IMR-90 (cell line): ENCODE data around the gene PTPRN2. TPM values are rescaled to one million over a fixed set of nuclear protein-coding genes. Genes with fewer than 3 reads are reported as not detected.

Source experiments
- ATAC-seq: fragments of 200-7000 bp; cut with Tn5 transposase; 2 replicates; pipeline ENCODE4 v1.9.1; 2020; ENCODE audit warnings: low read depth, mild to moderate bottlenecking, moderate library complexity
- BruUV-seq: library from RNA; stranded (reverse); fragments of 400-500 nt; replicated peaks from 2 replicates; lab custom pipeline; 2021; lab: Mats Ljungman, UMichigan
- CTCF ChIA-PET: fragments of 300-600 bp; formaldehyde crosslinking; extraction: SDS; loops from one replicate; lab custom pipeline; 2021; ENCODE audit warnings: antibody characterized with exemption; lab: Yijun Ruan, JAX
- POLR2A ChIA-PET: fragments of 300-600 bp; sonication (Branson Sonifier 250); formaldehyde crosslinking; loops from one replicate; lab custom pipeline; 2022; ENCODE audit warnings: antibody characterized with exemption; ENCODE audit not compliant: unreplicated experiment; lab: Charles Lee
- DNase-seq: peaks from one replicate; pipeline ENCODE4 v3.0.0; 2013
- H2AFZ ChIP-seq: replicated peaks from 2 replicates; pipeline ENCODE3; 2013; ENCODE audit warnings: low read length, mild to moderate bottlenecking; ENCODE audit not compliant: poor library complexity
- H2AK5ac ChIP-seq: 2 replicates; pipeline ENCODE4 v1.6.1; 2013; ENCODE audit warnings: low read depth, low read length, inconsistent platforms
- H2AK9ac ChIP-seq: replicated peaks from 2 replicates; pipeline ENCODE3; 2013; ENCODE audit warnings: mild to moderate bottlenecking, low read depth, low read length, moderate library complexity; ENCODE audit not compliant: poor library complexity
- H2BK120ac ChIP-seq: 2 replicates; pipeline ENCODE4 v1.6.1; 2013; ENCODE audit warnings: low read depth, low read length, inconsistent platforms
- H2BK15ac ChIP-seq: 3 replicates; pipeline ENCODE4 v1.6.1; 2013; ENCODE audit warnings: low read depth, low read length, inconsistent platforms
- H2BK20ac ChIP-seq: 2 replicates; pipeline ENCODE4 v1.6.1; 2013; ENCODE audit warnings: low read depth, mild to moderate bottlenecking, inconsistent platforms, low read length, moderate library complexity
- H2BK5ac ChIP-seq: 2 replicates; pipeline ENCODE4 v1.6.1; 2013; ENCODE audit warnings: mild to moderate bottlenecking, low read depth, low read length, inconsistent platforms; ENCODE audit not compliant: poor library complexity, severe bottlenecking
- H3K14ac ChIP-seq: replicated peaks from 2 replicates; pipeline ENCODE4 v1.6.1; 2013; ENCODE audit warnings: low read depth, low read length, inconsistent platforms
- H3K18ac ChIP-seq: 2 replicates; pipeline ENCODE4 v1.6.1; 2013; ENCODE audit warnings: low read depth, low read length, control low read depth
- H3K23ac ChIP-seq: 2 replicates; pipeline ENCODE4 v1.6.1; 2013; ENCODE audit warnings: low read depth, low read length, inconsistent platforms
- H3K27ac ChIP-seq: 2 replicates; pipeline ENCODE4 v1.5.1; 2013; ENCODE audit warnings: mild to moderate bottlenecking, control low read depth, low read length; ENCODE audit not compliant: insufficient read depth
- H3K27me3 ChIP-seq: 2 replicates; pipeline ENCODE4 v1.6.1; 2013; ENCODE audit warnings: low read length; ENCODE audit not compliant: control insufficient read depth, insufficient read depth
- H3K36me3 ChIP-seq: 2 replicates; pipeline ENCODE4 v1.6.1; 2013; ENCODE audit warnings: low read length, mixed read lengths; ENCODE audit not compliant: control insufficient read depth, insufficient read depth
- H3K4ac ChIP-seq: 2 replicates; pipeline ENCODE4 v1.6.1; 2013; ENCODE audit warnings: low read depth, low read length, inconsistent platforms
- H3K4me1 ChIP-seq: 2 replicates; pipeline ENCODE4 v1.6.1; 2013; ENCODE audit warnings: low read length, mixed read lengths; ENCODE audit not compliant: control insufficient read depth, insufficient read depth
- H3K4me2 ChIP-seq: 2 replicates; pipeline ENCODE4 v1.6.1; 2013; ENCODE audit warnings: low read depth, mild to moderate bottlenecking, control low read depth, low read length, moderate library complexity
- H3K4me3 ChIP-seq: 2 replicates; pipeline ENCODE4 v1.5.1; 2013; ENCODE audit warnings: low read depth, mild to moderate bottlenecking, control low read depth, low read length, moderate library complexity; ENCODE audit not compliant: insufficient read depth
- H3K56ac ChIP-seq: 2 replicates; pipeline ENCODE4 v1.6.1; 2013; ENCODE audit warnings: low read length, inconsistent platforms; ENCODE audit not compliant: insufficient read depth; ENCODE audit errors: extremely low read depth
- H3K79me1 ChIP-seq, 2 experiments: 2 replicates each; pipeline ENCODE4 v1.6.1; 2013; ENCODE audit warnings: low read length in 2 of 2, inconsistent platforms in 1 of 2, low read depth in 1 of 2
- H3K9ac ChIP-seq: 2 replicates; pipeline ENCODE4 v1.6.1; 2013; ENCODE audit warnings: low read depth, low read length, control low read depth
- H3K9me1 ChIP-seq: 2 replicates; pipeline ENCODE4 v1.6.1; 2013; ENCODE audit warnings: low read length, inconsistent platforms; ENCODE audit not compliant: insufficient read depth
- H3K9me3 ChIP-seq: 2 replicates; pipeline ENCODE4 v1.6.1; 2013; ENCODE audit warnings: low read length; ENCODE audit not compliant: control insufficient read depth, insufficient read depth
- H4K20me1 ChIP-seq: 2 replicates; pipeline ENCODE4 v1.6.1; 2013; ENCODE audit warnings: low read length, inconsistent platforms; ENCODE audit not compliant: insufficient read depth
- H4K5ac ChIP-seq: 2 replicates; pipeline ENCODE4 v1.6.1; 2013; ENCODE audit warnings: mild to moderate bottlenecking, low read depth, low read length, control low read depth
- H4K8ac ChIP-seq, 2 experiments: 2 replicates each; pipeline ENCODE4 v1.6.1; 2013; ENCODE audit warnings: low read depth in 2 of 2, low read length in 2 of 2, control low read depth in 1 of 2, inconsistent platforms in 1 of 2
- H4K91ac ChIP-seq: 2 replicates; pipeline ENCODE4 v1.6.1; 2013; ENCODE audit warnings: low read depth, low read length, inconsistent platforms; ENCODE audit not compliant: insufficient read depth
- CHD1 ChIP-seq: IDR thresholded peaks from 2 replicates; pipeline ENCODE4 v1.6.1; 2012; ENCODE audit warnings: low read depth, low read length, improper control_type of control experiment
- CTCF ChIP-seq: conservative IDR thresholded peaks from 2 replicates; pipeline ENCODE4 v1.5.1; 2012; ENCODE audit warnings: mild to moderate bottlenecking, low read depth, low read length, improper control_type of control experiment
- MAFK ChIP-seq: IDR thresholded peaks from 2 replicates; pipeline ENCODE4 v1.6.1; 2012; ENCODE audit warnings: low read depth, low read length, improper control_type of control experiment
- MAZ ChIP-seq: IDR thresholded peaks from 2 replicates; pipeline ENCODE4 v1.6.1; 2012; ENCODE audit warnings: low read depth, mild to moderate bottlenecking, low read length, improper control_type of control experiment, moderate library complexity, borderline replicate concordance
- MXI1 ChIP-seq: IDR thresholded peaks from 2 replicates; pipeline ENCODE4 v1.6.1; 2012; ENCODE audit warnings: low read depth, mild to moderate bottlenecking, low read length, moderate library complexity, borderline replicate concordance
- NFE2L2 ChIP-seq: fragments of 150-350 bp; IDR thresholded peaks from 2 replicates; pipeline ENCODE4 v1.6.1; 2016; ENCODE audit warnings: low read depth, mild to moderate bottlenecking, low read length
- POLR2A ChIP-seq: IDR thresholded peaks from 2 replicates; pipeline ENCODE4 v1.6.1; 2012; ENCODE audit warnings: mild to moderate bottlenecking, low read depth, low read length
- RAD21 ChIP-seq: IDR thresholded peaks from 2 replicates; pipeline ENCODE4 v1.6.1; 2012; ENCODE audit warnings: low read length, improper control_type of control experiment
- RCOR1 ChIP-seq: IDR thresholded peaks from 2 replicates; pipeline ENCODE4 v1.6.1; 2012; ENCODE audit warnings: mild to moderate bottlenecking, low read length, improper control_type of control experiment; ENCODE audit not compliant: insufficient replicate concordance
- RFX5 ChIP-seq: IDR thresholded peaks from 2 replicates; pipeline ENCODE4 v1.8.0; 2012; ENCODE audit warnings: low read depth, mild to moderate bottlenecking, low read length, moderate library complexity
- WGBS, 2 experiments: methylation state at CpG; one replicate each; pipeline versions ENCODE4 v1.1.5 to v1.1.7; 2013; ENCODE audit warnings: missing lambda C conversion rate in 2 of 2; ENCODE audit not compliant: insufficient read length in 1 of 2; ENCODE audit errors: extremely low coverage in 2 of 2; 5-methylcytosine and 5-hydroxymethylcytosine counted together
- dilution Hi-C: fragments of 300-500 bp; cut with HindIII; formaldehyde crosslinking; loops from one replicate; pipeline ENCODE4 v1.14.3; 2018; ENCODE audit warnings: low sequenced_read_pairs; ENCODE audit not compliant: unreplicated experiment
- in situ Hi-C: fragments of 300-500 bp; cut with MboI; formaldehyde crosslinking; loops from 3 replicates; pipeline ENCODE4 v1.14.3; 2019; ENCODE audit warnings: low sequenced_read_pairs, inconsistent platforms, mixed read lengths
- intact Hi-C: fragments of 100-400 bp; cut with micrococcal nuclease; formaldehyde crosslinking; loops from 2 replicates; pipeline ENCODE4 v1.10.0; 2022
- polyA plus RNA-seq, 3 experiments: library from polyadenylated mRNA; depleted of rRNA; stranded (reverse); fragments of >200 nt; gene quantifications; 2 replicates each; pipeline ENCODE4 v1.2.3, GENCODE V29; 2012; ENCODE audit warnings: low replicate concordance in 1 of 3
- total RNA-seq: library from RNA; depleted of rRNA; stranded (reverse); fragments of >200 nt; gene quantifications from 2 replicates; pipeline ENCODE4 v1.2.3, GENCODE V29; 2012
- TF ChIP-seq, protein P1 (sequence below): fragments of 150-350 bp; IDR thresholded peaks from 2 replicates; pipeline ENCODE4 v1.6.1; 2016; ENCODE audit warnings: low read depth, mild to moderate bottlenecking, low read length, moderate library complexity, borderline replicate concordance

PTPRN2 gene
- total and polyA plus RNA-seq, 2 of the 4 experiments (the other 2 are of a cell fraction) = 0.03 TPM; not detected in 1

DNA sequence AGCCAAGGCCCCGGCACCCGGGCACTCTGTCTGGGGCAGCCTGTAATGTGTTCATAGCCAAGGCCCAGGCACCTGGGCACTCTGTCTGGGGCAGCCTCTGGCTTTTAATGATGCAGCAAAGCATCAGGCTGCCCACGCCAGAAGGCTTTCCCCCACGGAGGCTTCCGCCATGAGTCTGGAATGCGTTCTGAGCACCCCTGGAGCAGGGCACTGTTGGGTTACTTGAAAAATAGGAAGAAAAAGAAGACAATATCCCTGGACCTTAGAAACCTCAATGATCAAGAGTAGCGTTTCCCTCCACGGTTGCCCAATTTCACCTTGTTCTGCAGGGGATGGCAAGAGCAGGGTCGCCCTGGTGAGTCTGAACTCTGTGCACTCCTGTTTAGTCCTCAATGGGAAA, 565.0 kb downstream of the PTPRN2 start:
- no peaks in the 10 kb centered on the region for H3K27me3 ChIP-seq
- H3K9me3 ChIP-seq = peaks cover 62% of the 10 kb centered on the region
- H2AFZ ChIP-seq = no peak overlapping the region
- H3K4me3 ChIP-seq = no peak overlapping the region
- BruUV-seq = no TSS peak
- no peak overlapping the region for H3K9ac ChIP-seq
- no peak overlapping the region for H4K91ac ChIP-seq
- H2BK120ac ChIP-seq = no peak overlapping the region
- H3K18ac ChIP-seq = no peak overlapping the region
- ChIA-PET POLR2A (no interaction called here), CTCF (no interaction called here)
- no peak overlapping the region for H2BK15ac ChIP-seq
- no peak overlapping the region for H4K5ac ChIP-seq
- no peaks in the 10 kb centered on the region for H3K79me1 ChIP-seq
- H3K9me1 ChIP-seq = no peaks in the 10 kb centered on the region
- no peak overlapping the region for H2AK9ac ChIP-seq
- intact Hi-C loops (no loop called here), dilution Hi-C loops (no loop called here), in situ Hi-C loops (no loop called here)
- ATAC-seq (no peak), DNase-seq (no peak)
- no peak overlapping the region for H3K27ac ChIP-seq
- no peak overlapping the region for H4K8ac ChIP-seq
- no peak overlapping the region for H2BK5ac ChIP-seq
- H3K14ac ChIP-seq = no peak overlapping the region
- 67% methylated on average over 3 of the region's 9 CpGs; no CpG with 5 or more reads in 1 of the 2 experiments for WGBS, 2 experiments
- no peak overlapping the region for H2AK5ac ChIP-seq
- H2BK20ac ChIP-seq = no peak overlapping the region
- no peak overlapping the region for H3K4me2 ChIP-seq
- no peak overlapping the region for H3K56ac ChIP-seq
- H3K4me1 ChIP-seq = no peaks in the 10 kb centered on the region
- TF ChIP-seq CHD1 (no peak), CTCF (no peak), NFE2L2 (no peak), RFX5 (no peak), POLR2A (no peak), RCOR1 (no peak), MAZ (no peak), RAD21 (no peak), MAFK (no peak), MXI1 (no peak)
- TF ChIP-seq, protein P1, sequence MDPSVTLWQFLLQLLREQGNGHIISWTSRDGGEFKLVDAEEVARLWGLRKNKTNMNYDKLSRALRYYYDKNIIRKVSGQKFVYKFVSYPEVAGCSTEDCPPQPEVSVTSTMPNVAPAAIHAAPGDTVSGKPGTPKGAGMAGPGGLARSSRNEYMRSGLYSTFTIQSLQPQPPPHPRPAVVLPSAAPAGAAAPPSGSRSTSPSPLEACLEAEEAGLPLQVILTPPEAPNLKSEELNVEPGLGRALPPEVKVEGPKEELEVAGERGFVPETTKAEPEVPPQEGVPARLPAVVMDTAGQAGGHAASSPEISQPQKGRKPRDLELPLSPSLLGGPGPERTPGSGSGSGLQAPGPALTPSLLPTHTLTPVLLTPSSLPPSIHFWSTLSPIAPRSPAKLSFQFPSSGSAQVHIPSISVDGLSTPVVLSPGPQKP = no peak
- no peak overlapping the region for H3K23ac ChIP-seq
- H3K36me3 ChIP-seq = no peaks in the 10 kb centered on the region
- no peak overlapping the region for H3K4ac ChIP-seq
- H4K20me1 ChIP-seq = no peaks in the 10 kb centered on the region
